ENCODE results near the gene POU2F3.

Gene POU2F3

DNA sequence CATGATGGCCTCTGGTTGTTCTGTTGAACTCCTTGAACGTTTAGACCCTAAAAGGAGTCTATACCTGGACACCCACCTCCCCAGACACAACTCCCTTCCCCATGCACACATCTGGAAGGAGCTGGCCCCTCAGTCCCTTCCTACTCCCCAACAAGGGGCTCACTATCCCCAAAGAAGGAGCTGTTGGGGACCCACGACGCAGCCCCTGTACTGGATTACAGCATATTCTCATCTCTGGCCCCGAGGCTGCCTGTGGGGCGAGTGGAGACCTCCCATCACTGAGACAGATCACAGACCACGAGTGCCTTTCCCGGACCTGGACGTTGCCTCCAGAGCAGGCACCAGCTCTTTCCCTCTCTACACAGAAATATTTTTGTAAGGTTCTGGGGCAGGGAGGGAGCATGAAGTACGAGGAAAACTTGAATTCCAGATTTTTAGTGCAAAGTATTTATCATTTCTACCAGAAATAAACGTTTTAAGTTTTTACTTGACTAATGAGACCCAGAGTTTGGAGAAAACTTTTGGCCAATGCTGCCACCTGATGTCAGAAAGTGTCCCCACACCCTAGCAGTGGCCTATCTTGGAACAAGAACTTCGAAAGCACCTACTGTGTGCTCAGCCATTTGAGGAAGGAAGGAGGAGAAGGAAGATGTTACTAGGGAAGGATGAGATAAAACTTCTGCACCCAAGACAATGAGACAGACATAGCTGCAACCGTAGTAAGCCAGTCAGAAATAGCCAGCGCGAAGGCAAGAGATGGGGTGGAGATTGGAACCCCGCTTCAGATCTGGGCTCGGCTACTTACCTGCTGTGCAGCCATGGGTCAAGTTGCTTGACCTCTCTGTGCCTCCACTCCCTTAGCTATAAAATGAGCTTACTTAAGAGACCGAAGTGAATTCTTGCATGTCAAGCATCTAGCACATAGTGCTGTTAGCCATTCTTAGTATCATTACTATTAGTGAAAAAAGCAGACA is 10.2 kb upstream of the POU2F3 start:
- no peak for DNase-seq
- Mint-ChIP-seq H3K4me1 (peaks cover 17% of the 10 kb centered on the region), H3K27ac (no peak overlapping the region), H3K4me3 (no peak overlapping the region), H3K27me3 (peaks cover 11% of the 10 kb centered on the region), H3K9me3 (no peaks in the 10 kb centered on the region)
- no peak for ATAC-seq

DNA sequence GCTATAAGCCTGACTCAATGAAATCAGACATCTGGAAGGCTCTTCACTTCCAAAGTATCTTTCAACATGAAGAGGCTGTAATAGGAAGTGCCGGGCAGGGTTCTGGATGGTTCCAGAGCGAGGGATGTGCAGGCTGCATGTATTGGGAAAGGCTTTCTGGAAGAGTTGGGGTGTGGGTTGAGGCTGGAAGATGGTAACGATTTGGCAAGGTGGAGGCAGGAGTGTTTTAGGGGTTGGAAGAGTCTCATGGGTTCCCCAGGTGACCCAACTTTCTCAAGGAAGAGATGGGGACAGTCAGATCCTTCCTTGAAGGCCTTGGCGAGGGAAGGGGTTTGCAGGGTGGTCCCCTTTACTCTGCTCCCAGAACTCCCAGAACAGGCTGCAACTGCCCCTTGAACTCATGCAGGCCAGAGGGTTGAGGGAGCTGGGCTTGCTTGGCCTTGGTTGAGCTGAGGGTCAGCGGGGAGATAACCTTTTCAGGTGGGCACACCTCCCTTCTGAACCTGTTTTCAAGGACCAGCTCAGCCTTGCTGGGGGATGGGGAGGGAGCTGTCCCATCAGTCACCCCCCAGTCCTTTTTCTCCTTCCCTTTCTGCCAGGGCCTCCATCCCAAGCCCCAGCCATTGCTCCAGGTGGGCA is 9.4 kb upstream of the POU2F3 start:
- no peak for ATAC-seq
- Mint-ChIP-seq H3K4me1 (peaks cover 12% of the 10 kb centered on the region), H3K4me3 (no peak overlapping the region), H3K27me3 (peaks cover 19% of the 10 kb centered on the region), H3K27ac (no peak overlapping the region), H3K9me3 (no peaks in the 10 kb centered on the region)
- DNase-seq = no peak

GRCh38 chr11:120231963-120232362 is 8.0 kb upstream of the POU2F3 start:
- ATAC-seq = no peak
- peaks cover 7% of the 10 kb centered on the region for H3K4me1 Mint-ChIP-seq

GRCh38 chr11:120233207-120233803 is 6.6 kb upstream of the POU2F3 start:
- Mint-ChIP-seq H3K9me3 (no peaks in the 10 kb centered on the region), H3K27ac (no peak overlapping the region), H3K4me1 (no peaks in the 10 kb centered on the region), H3K27me3 (peaks cover 47% of the 10 kb centered on the region), H3K4me3 (no peak overlapping the region)
- ATAC-seq (no peak), DNase-seq (no peak)

More at GRCh38 chr11:120231963-120232362, 8.0 kb upstream of the POU2F3 start:
- Mint-ChIP-seq H3K27ac (no peak overlapping the region), H3K27me3 (peaks cover 33% of the 10 kb centered on the region), H3K9me3 (no peaks in the 10 kb centered on the region), H3K4me3 (no peak overlapping the region)
- DNase-seq = no peak

DNA sequence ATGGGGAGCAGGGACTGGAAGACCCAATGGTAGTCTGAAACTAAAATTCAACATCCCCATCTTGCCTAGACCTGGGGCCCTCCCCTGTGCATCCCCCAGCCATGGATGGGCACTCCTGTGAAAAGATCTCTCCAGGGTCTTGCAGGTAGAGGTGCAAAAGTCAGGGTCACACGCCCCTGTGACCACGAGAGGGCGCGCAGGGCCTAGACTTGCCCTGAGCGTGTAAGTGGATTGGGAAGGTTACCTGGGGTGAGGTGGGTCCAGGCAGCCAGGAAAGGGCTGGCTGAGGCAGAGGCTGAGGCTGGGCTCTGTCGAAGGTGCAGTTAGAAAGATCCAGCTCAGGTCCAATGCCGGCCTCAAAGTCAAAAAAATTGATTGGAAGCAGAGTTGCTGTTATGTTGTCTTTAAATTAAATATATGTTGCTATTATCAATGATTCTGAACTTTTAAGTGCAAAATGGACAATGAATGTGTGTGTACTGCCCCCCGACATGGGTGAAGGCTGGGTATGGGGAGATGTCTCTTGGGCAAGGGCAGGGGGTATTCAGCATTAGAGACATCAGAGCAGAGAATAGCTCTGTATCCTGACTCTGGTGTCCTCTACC is 4.8 kb upstream of the POU2F3 start:
- ATAC-seq (peak; percentile 74), DNase-seq (peak; percentile 65 to 74)
- Mint-ChIP-seq H3K9me3 (no peaks in the 10 kb centered on the region), H3K27ac (peak overlapping the region in 1 of 2 donors; percentile 9), H3K4me1 (no peaks in the 10 kb centered on the region), H3K27me3 (peaks cover 65% of the 10 kb centered on the region), H3K4me3 (no peak overlapping the region)

DNA sequence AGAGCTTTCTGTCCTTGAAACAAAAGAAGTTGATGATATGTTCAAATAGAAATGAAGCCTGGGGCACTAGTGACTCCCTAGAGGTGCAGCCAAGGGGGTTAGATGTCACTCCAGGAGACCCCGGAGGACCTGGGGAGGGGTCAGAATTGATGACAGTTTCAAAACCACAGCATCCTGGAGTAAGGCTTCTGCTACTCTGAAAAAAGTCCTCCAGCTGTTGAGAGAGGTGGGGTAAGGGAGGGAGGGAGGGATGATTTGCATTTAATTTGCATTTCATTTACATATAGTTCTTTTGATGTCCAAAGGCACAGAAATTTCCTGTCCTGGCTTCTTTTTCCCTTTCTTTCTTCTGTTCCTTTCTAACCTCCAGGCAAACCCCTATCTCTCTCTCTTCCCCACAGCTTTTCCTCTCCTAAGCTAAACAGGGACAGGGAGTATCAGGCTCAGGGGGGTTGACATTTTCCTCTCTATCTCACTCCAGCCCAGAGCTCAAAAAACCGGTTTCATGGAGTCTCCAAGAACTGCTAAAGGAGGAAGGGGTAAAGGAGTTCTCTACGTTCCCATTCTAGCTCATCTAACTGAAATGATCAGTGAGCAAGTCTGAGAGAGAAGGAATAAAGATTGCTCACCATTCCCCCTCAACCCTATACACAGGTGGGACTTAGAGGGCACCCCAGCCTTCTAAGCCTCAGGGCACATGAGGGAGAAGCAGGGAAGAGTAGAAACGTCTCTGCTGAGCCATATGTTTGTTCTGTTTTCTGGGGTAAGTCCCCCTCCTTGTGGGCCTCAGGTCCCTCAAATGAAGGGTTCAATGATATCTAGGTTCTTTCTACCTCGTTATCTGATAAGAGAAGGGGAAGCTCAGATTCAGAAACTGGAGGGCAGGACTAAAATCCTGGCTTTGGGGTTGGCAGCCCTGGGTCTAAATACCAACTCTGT is 3.5 kb upstream of the POU2F3 start:
- DNase-seq (no peak), ATAC-seq (no peak)
- peaks cover 78% of the 10 kb centered on the region for H3K27me3 Mint-ChIP-seq
- H3K9me3 Mint-ChIP-seq = no peaks in the 10 kb centered on the region
- H3K4me3 Mint-ChIP-seq = no peak overlapping the region
- H3K27ac Mint-ChIP-seq = no peak overlapping the region
- peaks cover 7% of the 10 kb centered on the region for H3K4me1 Mint-ChIP-seq

DNA sequence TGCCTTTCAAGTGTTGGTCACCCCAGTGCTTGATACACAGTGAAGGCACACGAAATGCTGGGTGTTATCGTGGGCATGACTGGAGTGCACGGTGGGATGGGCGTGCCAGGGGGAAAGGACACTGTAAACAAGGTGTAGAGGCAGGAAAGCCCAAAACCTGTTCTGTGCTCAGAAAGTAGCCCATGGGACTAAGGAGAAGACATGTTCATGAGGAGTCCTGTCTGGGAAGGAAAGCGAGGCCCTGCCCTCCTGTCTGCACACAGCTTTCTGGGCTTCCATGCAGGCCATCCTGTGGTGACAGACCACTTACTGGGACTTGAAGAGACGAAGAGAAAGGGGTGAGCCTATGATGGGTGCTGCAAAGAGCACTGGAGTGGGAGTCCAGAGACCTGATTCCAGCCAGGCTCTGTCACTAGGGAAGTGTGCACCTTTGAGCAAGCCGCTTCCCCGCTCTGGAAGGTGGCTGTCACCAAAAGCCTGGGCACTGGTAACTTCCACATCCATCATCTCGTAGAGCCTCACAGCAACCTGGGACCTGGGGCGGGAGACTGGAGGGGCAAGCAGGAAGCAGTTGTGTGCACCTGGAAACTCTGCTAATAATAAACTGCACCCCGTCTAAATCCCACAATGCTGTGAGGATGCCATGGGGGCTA is 846 bp upstream of the POU2F3 start:
- Mint-ChIP-seq H3K4me3 (no peak overlapping the region), H3K27me3 (peaks cover 92% of the 10 kb centered on the region), H3K4me1 (peaks cover 7% of the 10 kb centered on the region), H3K9me3 (no peaks in the 10 kb centered on the region), H3K27ac (no peak overlapping the region)
- DNase-seq = no peak
- no peak for ATAC-seq

- Mint-ChIP-seq H3K9me3 (no peaks in the 10 kb centered on the region), H3K4me1 (peaks cover 24% of the 10 kb centered on the region), H3K27ac (peak overlapping the region in 1 of 2 donors; percentile 16), H3K27me3 (peaks cover 88% of the 10 kb centered on the region), H3K4me3 (no peak overlapping the region)
- ATAC-seq (no peak), DNase-seq (no peak)
Observed at GRCh38 chr11:120240866-120241265, 926 bp downstream of the POU2F3 start.

DNA sequence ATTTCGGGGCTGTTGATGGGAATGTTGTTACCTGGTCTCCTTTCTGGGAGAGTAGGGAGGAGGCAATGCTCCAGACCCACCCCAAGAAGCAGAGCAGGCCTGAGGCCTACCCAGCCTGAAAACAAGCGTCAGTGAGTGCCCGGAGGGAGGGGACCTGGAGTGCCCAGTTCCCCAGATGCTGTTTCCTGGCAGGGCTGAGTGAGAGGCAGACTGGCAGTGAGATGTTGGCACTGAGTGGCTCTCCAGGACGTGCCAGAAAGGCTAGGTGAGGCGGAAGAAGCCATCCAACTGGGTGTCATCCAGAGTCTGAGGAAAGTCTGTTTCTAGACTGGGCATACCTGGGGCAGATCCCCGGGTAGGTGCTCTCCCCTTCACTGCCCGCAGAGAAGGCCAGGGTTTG is 1.3 kb downstream of the POU2F3 start:
- H3K4me1 Mint-ChIP-seq = peaks cover 24% of the 10 kb centered on the region
- peaks cover 88% of the 10 kb centered on the region for H3K27me3 Mint-ChIP-seq
- no peaks in the 10 kb centered on the region for H3K9me3 Mint-ChIP-seq
- H3K4me3 Mint-ChIP-seq = no peak overlapping the region
- no peak overlapping the region for H3K27ac Mint-ChIP-seq
- ATAC-seq = no peak
- DNase-seq = no peak

DNA sequence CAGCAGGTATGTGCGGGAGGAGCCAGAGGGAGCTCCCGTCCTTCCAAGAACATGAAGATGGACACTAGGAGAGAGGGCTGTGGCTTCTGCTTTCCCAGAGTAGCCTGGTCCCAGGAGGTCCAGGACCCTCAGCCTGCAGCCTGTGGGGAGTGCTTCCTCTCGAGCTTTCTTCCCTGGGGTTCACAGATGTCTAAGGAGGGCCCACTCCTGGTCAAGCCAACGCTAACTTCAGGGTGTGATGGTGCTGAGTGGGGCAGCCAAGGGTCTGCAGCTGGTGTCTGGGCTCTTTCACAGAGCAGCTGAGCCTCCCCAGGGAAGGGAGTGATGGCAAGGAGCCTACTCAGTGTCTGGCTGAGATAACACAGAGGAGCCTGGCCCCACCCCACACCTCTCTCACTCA is 3.3 kb downstream of the POU2F3 start:
- H3K27ac Mint-ChIP-seq = no peak overlapping the region
- no peak overlapping the region for H3K4me3 Mint-ChIP-seq
- DNase-seq (no peak), ATAC-seq (no peak)
- H3K4me1 Mint-ChIP-seq = peaks cover 39% of the 10 kb centered on the region
- H3K27me3 Mint-ChIP-seq = peaks cover 87% of the 10 kb centered on the region
- H3K9me3 Mint-ChIP-seq = no peaks in the 10 kb centered on the region

DNA sequence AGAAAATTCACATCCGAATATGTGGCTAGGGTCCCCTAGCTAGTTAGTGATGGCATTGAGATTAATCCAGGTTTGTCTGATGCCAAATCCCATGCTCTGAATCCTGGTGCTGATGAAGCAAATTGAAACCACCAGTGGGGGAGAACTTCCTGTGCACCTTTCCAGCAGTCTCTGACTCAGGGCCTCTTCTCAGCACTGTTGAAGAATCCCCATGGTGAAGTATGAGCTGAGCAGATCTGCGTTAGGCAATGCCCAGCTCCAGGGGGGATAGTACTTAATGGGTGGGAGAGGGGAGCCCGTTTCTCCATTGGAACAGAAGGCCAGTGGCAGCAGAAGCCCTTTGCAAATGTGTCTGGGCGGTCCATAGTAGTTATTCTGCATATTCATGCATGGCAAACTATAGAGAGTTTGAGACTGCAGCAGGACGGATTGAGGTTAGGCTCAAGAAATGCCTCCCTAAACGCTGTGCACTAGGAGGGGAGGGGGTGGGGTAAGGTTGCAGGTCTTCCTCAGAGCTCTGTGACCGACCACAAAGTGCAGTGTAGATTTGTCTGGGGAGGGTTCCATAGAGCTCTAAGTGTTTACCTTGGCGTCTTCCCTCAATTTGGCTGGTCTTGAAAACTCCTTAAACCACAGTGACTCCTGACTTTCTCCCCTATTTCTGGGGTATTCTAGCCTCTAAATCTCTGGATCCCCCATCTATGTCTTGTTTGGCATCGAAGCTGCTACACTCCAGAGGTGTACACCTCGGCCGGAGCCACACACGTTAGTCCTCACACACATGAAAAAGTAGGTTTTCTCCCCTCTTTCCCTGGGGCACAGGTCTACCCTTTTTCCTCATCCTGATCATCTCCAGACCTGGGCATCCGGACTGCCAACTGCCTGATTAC is 4.8 kb downstream of the POU2F3 start:
- Mint-ChIP-seq H3K9me3 (peaks cover 0 to 4% of the 10 kb centered on the region in 2 donors), H3K4me3 (peak overlapping the region in 1 of 2 donors; percentile 52), H3K4me1 (peaks cover 54% of the 10 kb centered on the region), H3K27ac (no peak overlapping the region), H3K27me3 (peaks cover 73% of the 10 kb centered on the region)
- DNase-seq (no peak), ATAC-seq (no peak)

DNA sequence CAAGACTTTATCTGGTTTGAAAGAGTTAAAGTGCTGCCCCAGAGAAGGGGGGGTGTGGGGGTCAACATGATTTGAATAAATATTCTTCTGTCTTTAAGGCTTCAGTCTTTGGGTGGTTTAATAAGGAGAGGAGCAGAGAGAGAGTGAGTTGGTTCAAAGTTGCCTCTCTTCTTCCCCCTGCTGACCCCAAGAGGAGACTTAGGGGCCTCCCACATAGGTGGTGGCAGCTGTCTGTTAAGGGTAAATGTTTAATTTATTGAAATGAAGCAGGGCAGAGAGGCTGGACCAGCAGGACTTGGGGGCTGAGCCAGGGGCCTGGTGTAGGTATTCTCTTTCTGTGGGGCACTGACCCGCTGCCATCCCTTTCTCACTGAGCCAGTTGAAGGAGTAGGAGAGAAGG is 5.5 kb downstream of the POU2F3 start:
- Mint-ChIP-seq H3K27ac (peak overlapping the region in 1 of 2 donors; percentile 20), H3K4me1 (peaks cover 59% of the 10 kb centered on the region), H3K9me3 (peaks cover 0 to 9% of the 10 kb centered on the region in 2 donors), H3K4me3 (no peak overlapping the region), H3K27me3 (peaks cover 73% of the 10 kb centered on the region)
- no peak for DNase-seq
- ATAC-seq = no peak

DNA sequence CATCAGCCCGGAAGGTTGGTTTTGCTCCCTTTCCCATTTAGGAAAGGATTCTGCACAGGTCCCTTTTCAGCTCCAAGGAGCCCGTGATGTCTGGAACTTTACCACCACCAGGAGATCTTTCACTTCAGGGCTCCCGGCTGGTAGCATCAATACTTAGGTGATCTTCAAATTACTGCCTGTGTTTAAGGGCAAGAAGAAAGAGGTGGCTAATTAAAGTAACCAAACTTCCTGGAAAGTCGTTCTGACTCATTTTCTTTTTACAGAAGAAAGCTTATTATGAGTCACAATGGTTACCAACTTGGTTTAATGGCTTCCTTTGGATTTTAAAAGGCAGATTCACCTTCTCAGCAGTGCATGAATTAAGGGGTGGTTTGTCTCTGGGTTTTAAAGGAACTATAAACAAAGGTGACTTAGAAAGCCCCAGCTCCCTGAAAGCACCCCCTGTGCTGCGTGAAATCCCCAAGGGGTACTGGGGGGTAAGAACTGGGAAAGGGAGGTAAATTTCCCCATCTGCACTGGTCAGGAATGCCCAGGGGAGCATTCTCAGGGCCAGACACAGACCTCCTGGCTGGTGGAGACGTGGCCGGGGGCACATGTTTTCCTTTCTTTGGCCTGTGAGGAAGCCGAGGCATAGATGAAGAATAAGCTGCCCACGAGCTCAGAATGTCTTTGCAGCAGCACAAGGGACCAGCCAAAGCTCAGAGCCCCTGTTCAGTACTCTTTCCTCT is 8.8 kb downstream of the POU2F3 start:
- Mint-ChIP-seq H3K9me3 (peaks cover 0 to 9% of the 10 kb centered on the region in 2 donors), H3K27ac (peak overlapping the region in 1 of 2 donors; percentile 66), H3K4me1 (peaks cover 54% of the 10 kb centered on the region), H3K4me3 (peak overlapping the region; percentile 73 to 77), H3K27me3 (peaks cover 78% of the 10 kb centered on the region)
- ATAC-seq (peak; percentile 90), DNase-seq (peak; percentile 32)
